Endothelial cell of umbilical vein (primary cell): ENCODE measurements around the gene FOXRED2. TPM values are rescaled to one million over a fixed set of nuclear protein-coding genes. Genes with fewer than 3 reads are reported as not detected.
A peak's percentile ranks its signal among the peaks of the same experiment; 100 is the strongest.
"Not testable (repeated sequence)": the region's sequence is repeated elsewhere in the genome, so short reads cannot be mapped to it uniquely, and the experiment has no call there.

Experiments used
- BruUV-seq: library from RNA; stranded (reverse); fragments of 400-500 nt; replicated peaks from 2 replicates; lab custom pipeline; 2021; lab: Mats Ljungman, UMichigan
- CTCF ChIA-PET: fragments of 300-600, 350-600 bp; sonication (Branson Sonifier 250); formaldehyde crosslinking; loops from one replicate; lab custom pipeline; 2021; ENCODE audit warnings: antibody characterized with exemption, inconsistent platforms; lab: Charles Lee
- POLR2A ChIA-PET: fragments of 300-600, 350-600 bp; sonication (Branson Sonifier 250); formaldehyde crosslinking; loops from one replicate; lab custom pipeline; 2021; ENCODE audit warnings: antibody characterized with exemption, inconsistent platforms; lab: Charles Lee
- DNase-seq: peaks from one replicate; pipeline ENCODE4 v3.0.0-alpha.2; 2011; ENCODE audit warnings: low read depth, low spot score
- FAIRE-seq: peaks from 2 replicates; lab custom pipeline; 2011; peaks lifted over from hg19 to GRCh38; lab: Jason Lieb, UNC
- H2AFZ ChIP-seq: 2 replicates; pipeline ENCODE4 v1.6.0; 2012; ENCODE audit warnings: low read depth, low read length, control low read depth, inconsistent platforms
- H3K27ac ChIP-seq: 2 replicates; pipeline ENCODE4 v1.5.1; 2011; ENCODE audit warnings: low read depth, mild to moderate bottlenecking, control low read depth, low read length, moderate library complexity; ENCODE audit not compliant: insufficient read depth
- H3K27me3 ChIP-seq, 2 experiments: 2 replicates each; pipeline versions ENCODE4 v1.6.0 to v1.6.1; 2011; ENCODE audit warnings: low read length in 2 of 2, mixed read lengths in 1 of 2; ENCODE audit not compliant: control insufficient read depth in 2 of 2, insufficient read depth in 2 of 2
- H3K36me3 ChIP-seq, 2 experiments: 2 replicates in 1 of 2; 3 replicates in 1 of 2; pipeline ENCODE4 v1.5.1; 2011; ENCODE audit warnings: low read length in 2 of 2, mild to moderate bottlenecking in 1 of 2, moderate library complexity in 1 of 2; ENCODE audit not compliant: control insufficient read depth in 2 of 2, insufficient read depth in 2 of 2; ENCODE audit errors: extremely low read depth in 1 of 2
- H3K4me1 ChIP-seq: 3 replicates; pipeline ENCODE4 v1.5.1; 2011; ENCODE audit warnings: mild to moderate bottlenecking, low read length; ENCODE audit not compliant: control insufficient read depth, insufficient read depth; ENCODE audit errors: extremely low read depth
- H3K4me2 ChIP-seq: 2 replicates; pipeline ENCODE4 v1.6.1; 2011; ENCODE audit warnings: low read length, control low read depth, mixed read lengths; ENCODE audit not compliant: insufficient read depth
- H3K4me3 ChIP-seq, 3 experiments: fragments of 200-600 bp in 1 of 3; sonication (generic), shearing (Covaris generic) in 1 of 3; replicated peaks in 1 of 3; 2 replicates each; pipeline ENCODE4 v1.5.1; 2011 to 2016; ENCODE audit warnings: control low read depth in 3 of 3, low read length in 3 of 3, mild to moderate bottlenecking in 2 of 3, inconsistent platforms in 1 of 3, low read depth in 1 of 3, moderate library complexity in 1 of 3; ENCODE audit not compliant: insufficient read depth in 1 of 3
- H3K79me2 ChIP-seq: 2 replicates; pipeline ENCODE4 v1.6.0; 2012; ENCODE audit warnings: low read length, inconsistent platforms; ENCODE audit not compliant: control insufficient read depth, insufficient read depth
- H3K9ac ChIP-seq: replicated peaks from 2 replicates; pipeline ENCODE3; 2011; ENCODE audit warnings: low read length, control low read depth; ENCODE audit not compliant: insufficient read depth; ENCODE audit errors: extremely low read depth
- H3K9me1 ChIP-seq: replicated peaks from 3 replicates; pipeline ENCODE4 v1.6.0; 2011; ENCODE audit warnings: mild to moderate bottlenecking, low read length; ENCODE audit not compliant: control insufficient read depth, insufficient read depth; ENCODE audit errors: extremely low read depth
- H3K9me3 ChIP-seq: replicated peaks from 2 replicates; pipeline ENCODE4 v1.5.1; 2012; ENCODE audit warnings: low read length, inconsistent platforms; ENCODE audit not compliant: control insufficient read depth, insufficient read depth
- H4K20me1 ChIP-seq: replicated peaks from 2 replicates; pipeline ENCODE3; 2011; ENCODE audit warnings: mild to moderate bottlenecking, low read length; ENCODE audit not compliant: control insufficient read depth, insufficient read depth; ENCODE audit errors: extremely low read depth
- EZH2 ChIP-seq: IDR thresholded peaks from 2 replicates; pipeline ENCODE4 v1.6.1; 2012; ENCODE audit warnings: borderline replicate concordance, low read depth, mild to moderate bottlenecking, moderate library complexity, low read length, inconsistent platforms; ENCODE audit not compliant: severe bottlenecking
- FOS ChIP-seq: IDR thresholded peaks from 2 replicates; pipeline ENCODE4 v1.6.1; 2011; ENCODE audit warnings: mild to moderate bottlenecking, low read length, moderate library complexity, borderline replicate concordance; ENCODE audit not compliant: insufficient read depth
- JUN ChIP-seq: IDR thresholded peaks from 2 replicates; pipeline ENCODE4 v1.6.1; 2011; ENCODE audit warnings: borderline replicate concordance, low read depth; ENCODE audit not compliant: insufficient read length, insufficient read depth
- MAX ChIP-seq: IDR thresholded peaks from 2 replicates; pipeline ENCODE4 v1.6.1; 2011; ENCODE audit not compliant: insufficient read depth, insufficient read length
- MYC ChIP-seq: IDR thresholded peaks from one replicate; pipeline ENCODE4 v1.6.1; 2011; ENCODE audit warnings: mild to moderate bottlenecking, low read depth, low read length
- POLR2A ChIP-seq: IDR thresholded peaks from 2 replicates; pipeline ENCODE4 v1.6.1; 2012; ENCODE audit warnings: low read depth, mild to moderate bottlenecking, control low read depth, low read length
- POLR2AphosphoS5 ChIP-seq: IDR thresholded peaks from 2 replicates; pipeline ENCODE4 v1.6.1; 2012; ENCODE audit warnings: low read depth, mild to moderate bottlenecking, control low read depth, low read length, moderate library complexity; ENCODE audit not compliant: insufficient read depth
- dilution Hi-C: fragments of 300-500 bp; cut with MboI; formaldehyde crosslinking; loops from one replicate; pipeline ENCODE4 v1.15.0; 2019; ENCODE audit warnings: low sequenced_read_pairs; ENCODE audit not compliant: extremely low pct_ligation_motif_present
- intact Hi-C: fragments of 100-400 bp; cut with micrococcal nuclease; formaldehyde crosslinking; loops from one replicate; pipeline ENCODE4 v1.10.0; 2022
- polyA plus RNA-seq, 4 experiments: library from polyadenylated mRNA; depleted of rRNA in 3 of 4; stranded (reverse) in 3 of 4; unstranded in 1 of 4; fragments of >200 nt; gene quantifications; 2 replicates each; pipeline versions ENCODE4 v1.2.1 to v1.2.3, GENCODE V29; 2011 to 2012; ENCODE audit warnings: missing spikeins in 1 of 4
- total RNA-seq: library from RNA; stranded (reverse); gene quantifications from 2 replicates; pipeline ENCODE4 v1.2.3, GENCODE V29; 2021
- TF ChIP-seq, protein P1 (sequence below), 2 donors: IDR thresholded peaks; 1 replicate in 1 of 2; 2 replicates in 1 of 2; pipeline ENCODE4 v1.5.1; 2011; ENCODE audit warnings: low read length in 2 of 2, mild to moderate bottlenecking in 2 of 2, moderate library complexity in 2 of 2, control low read depth in 1 of 2, inconsistent platforms in 1 of 2, low read depth in 1 of 2; ENCODE audit not compliant: insufficient read depth in 1 of 2; ENCODE audit errors: extremely low read depth in 1 of 2

FOXRED2 gene
- total and polyA plus RNA-seq, 2 donors (not counting 3 experiments of a cell fraction or from before 2014, with no cell fraction given): 8.4 to 20.4 TPM

DNA sequence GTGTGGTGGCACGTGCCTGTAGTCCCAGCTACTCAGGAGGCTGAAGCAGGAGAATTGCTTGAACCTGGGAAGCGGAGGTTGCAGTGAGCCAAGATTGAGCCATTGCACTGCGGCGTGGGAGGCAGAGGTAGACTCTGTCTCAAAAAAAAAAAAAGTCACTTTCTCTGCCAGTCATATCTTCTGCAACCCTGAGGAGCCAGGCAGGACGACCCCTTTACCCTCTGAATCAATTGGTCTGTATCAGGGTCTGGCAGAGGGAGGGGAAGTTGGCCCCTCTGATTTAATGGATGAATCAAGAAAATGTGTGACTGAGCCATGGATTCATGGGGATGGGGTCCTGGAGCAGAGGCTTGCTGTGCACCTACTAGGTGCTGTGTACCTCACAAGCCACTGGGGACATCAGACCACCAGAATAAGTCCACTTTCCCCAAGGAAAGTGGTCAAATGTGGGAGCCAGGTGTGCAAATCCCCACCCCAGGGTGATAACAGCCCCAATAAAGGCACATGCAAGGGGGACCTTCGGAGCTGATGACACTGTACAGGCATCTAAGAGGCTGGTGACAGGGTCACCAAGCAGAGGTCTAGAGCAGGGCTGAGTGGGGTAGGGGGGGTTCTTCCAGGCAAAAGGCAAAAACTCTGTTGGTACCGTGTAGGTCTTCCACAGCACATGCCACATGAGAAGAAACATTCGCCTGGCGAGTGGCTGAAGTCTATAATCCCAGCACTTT is 54.4 kb downstream of the FOXRED2 start:
- Histone ChIP-seq H4K20me1 (no peaks in the 10 kb centered on the region), H3K27ac (peak overlapping the region; percentile 54), H3K27me3 (no peaks in the 10 kb centered on the region), H3K4me1 (peaks cover 24% of the 10 kb centered on the region), H3K79me2 (no peaks in the 10 kb centered on the region), H3K36me3 (no peaks in the 10 kb centered on the region), H3K9me1 (no peaks in the 10 kb centered on the region), H3K9ac (no peak overlapping the region), H2AFZ (no peak overlapping the region), H3K4me2 (no peak overlapping the region), H3K9me3 (no peaks in the 10 kb centered on the region), H3K4me3 (no peak overlapping the region)
- POLR2A ChIA-PET: interaction anchor here (0.6 to 1.1 kb wide), 4 partner anchors 13 to 93 kb away, joined by 3 to 6 read pairs (median 6); no protein-coding TSS in a partner anchor
- DNase-seq (no peak), FAIRE-seq (no peak)
- BruUV-seq: TSS peak; percentile 6
- CTCF ChIA-PET: interaction anchor here (0.7 to 2.2 kb wide), 5 partner anchors 18 to 118 kb away, joined by 3 to 6 read pairs (median 3); partner anchors contain the start of gene MYH9
- no peak for TF ChIP-seq JUN
- TF ChIP-seq, protein P1, sequence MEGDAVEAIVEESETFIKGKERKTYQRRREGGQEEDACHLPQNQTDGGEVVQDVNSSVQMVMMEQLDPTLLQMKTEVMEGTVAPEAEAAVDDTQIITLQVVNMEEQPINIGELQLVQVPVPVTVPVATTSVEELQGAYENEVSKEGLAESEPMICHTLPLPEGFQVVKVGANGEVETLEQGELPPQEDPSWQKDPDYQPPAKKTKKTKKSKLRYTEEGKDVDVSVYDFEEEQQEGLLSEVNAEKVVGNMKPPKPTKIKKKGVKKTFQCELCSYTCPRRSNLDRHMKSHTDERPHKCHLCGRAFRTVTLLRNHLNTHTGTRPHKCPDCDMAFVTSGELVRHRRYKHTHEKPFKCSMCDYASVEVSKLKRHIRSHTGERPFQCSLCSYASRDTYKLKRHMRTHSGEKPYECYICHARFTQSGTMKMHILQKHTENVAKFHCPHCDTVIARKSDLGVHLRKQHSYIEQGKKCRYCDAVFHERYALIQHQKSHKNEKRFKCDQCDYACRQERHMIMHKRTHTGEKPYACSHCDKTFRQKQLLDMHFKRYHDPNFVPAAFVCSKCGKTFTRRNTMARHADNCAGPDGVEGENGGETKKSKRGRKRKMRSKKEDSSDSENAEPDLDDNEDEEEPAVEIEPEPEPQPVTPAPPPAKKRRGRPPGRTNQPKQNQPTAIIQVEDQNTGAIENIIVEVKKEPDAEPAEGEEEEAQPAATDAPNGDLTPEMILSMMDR (IDR thresholded peaks at IDR 0.05; ENCODE audit: extremely low read depth in 1 of 2, insufficient read depth in 1 of 2, low read depth in 1 of 2, low read length in 2 of 2): no peak
- no peak for TF ChIP-seq POLR2A
- TF ChIP-seq MAX: no peak
- TF ChIP-seq FOS: no peak
- no peak for TF ChIP-seq EZH2
- TF ChIP-seq MYC: no peak
- TF ChIP-seq POLR2AphosphoS5: no peak
- dilution Hi-C loops: no loop called here
- intact Hi-C loops: no loop called here

GRCh38 chr22:36450923-36451322 is 55.9 kb downstream of the FOXRED2 start:
- H3K27me3 ChIP-seq, H2AFZ ChIP-seq, BruUV-seq, H3K9me3 ChIP-seq, dilution Hi-C loops, POLR2A ChIA-PET, H3K79me2 ChIP-seq, H3K36me3 ChIP-seq, H3K9me1 ChIP-seq, H4K20me1 ChIP-seq, FAIRE-seq, DNase-seq, H3K27ac ChIP-seq, H3K4me3 ChIP-seq, H3K4me2 ChIP-seq: not testable (repeated sequence)
- Histone ChIP-seq H3K9ac (peak overlapping the region; percentile 1), H3K4me1 (peaks cover 24% of the 10 kb centered on the region)
- CTCF ChIA-PET: interaction anchor here (1.2 to 2.2 kb wide), 2 partner anchors 19 to 20 kb away, joined by 3 to 6 read pairs; no protein-coding TSS in a partner anchor
- intact Hi-C loops: loop anchor here (1.0 to 2.0 kb wide), 4 partner anchors 14 to 122 kb away; no protein-coding TSS in a partner anchor
